ENCODE measurements around the gene SETD3.

Gene SETD3

GRCh38 chr14:99467336-99468078 is 13.2 kb downstream of the SETD3 start:
- no peak overlapping the region for H3K4me3 ChIP-seq (replicated peaks in 1 of 2; ENCODE audit: low read depth in 2 of 2, low read length in 2 of 2)
- TF ChIP-seq CTCF (IDR thresholded peaks at IDR 0.05; ENCODE audit: low read depth, low read length) = no peak
- DNase-seq (ENCODE audit: low read depth in 2 of 2) = no peak

GRCh38 chr14:99466758-99467157 is 13.9 kb downstream of the SETD3 start:
- H3K4me3 ChIP-seq (replicated peaks in 1 of 2; ENCODE audit: low read depth in 2 of 2, low read length in 2 of 2) = no peak overlapping the region
- no peak for TF ChIP-seq CTCF (IDR thresholded peaks at IDR 0.05; ENCODE audit: low read depth, low read length)
- DNase-seq (ENCODE audit: low read depth in 2 of 2) = no peak

GRCh38 chr14:99465288-99465687 is 15.4 kb downstream of the SETD3 start:
- no peak overlapping the region for H3K4me3 ChIP-seq (replicated peaks in 1 of 2; ENCODE audit: low read depth in 2 of 2, low read length in 2 of 2)
- no peak for TF ChIP-seq CTCF (IDR thresholded peaks at IDR 0.05; ENCODE audit: low read depth, low read length)
- DNase-seq (ENCODE audit: low read depth in 2 of 2) = no peak

- H3K4me3 ChIP-seq (replicated peaks in 1 of 2; ENCODE audit: low read depth in 2 of 2, low read length in 2 of 2) = no peak overlapping the region
- no peak for TF ChIP-seq CTCF (IDR thresholded peaks at IDR 0.05; ENCODE audit: low read depth, low read length)
- DNase-seq (ENCODE audit: low read depth in 2 of 2) = no peak
Observed at GRCh38 chr14:99463974-99464373, 16.7 kb downstream of the SETD3 start.

GRCh38 chr14:99462210-99462609 is 18.4 kb downstream of the SETD3 start:
- DNase-seq (ENCODE audit: low read depth in 2 of 2) = no peak
- TF ChIP-seq CTCF (IDR thresholded peaks at IDR 0.05; ENCODE audit: low read depth, low read length) = no peak
- no peak overlapping the region for H3K4me3 ChIP-seq (replicated peaks in 1 of 2; ENCODE audit: low read depth in 2 of 2, low read length in 2 of 2)

- H3K4me3 ChIP-seq (replicated peaks in 1 of 2; ENCODE audit: low read depth in 2 of 2, low read length in 2 of 2) = no peak overlapping the region
- no peak for TF ChIP-seq CTCF (IDR thresholded peaks at IDR 0.05; ENCODE audit: low read depth, low read length)
- DNase-seq (ENCODE audit: low read depth in 2 of 2) = no peak
Observed at GRCh38 chr14:99461411-99462085, 19.1 kb downstream of the SETD3 start.
